GM18520 (cell line): ENCODE results near the gene CFAP221.

Source experiments
- ATAC-seq: cut with Tn5 transposase; IDR thresholded peaks from one replicate; pipeline ENCODE4 v1.9.1; 2021; ENCODE audit not compliant: unreplicated experiment

The CFAP221 gene

DNA sequence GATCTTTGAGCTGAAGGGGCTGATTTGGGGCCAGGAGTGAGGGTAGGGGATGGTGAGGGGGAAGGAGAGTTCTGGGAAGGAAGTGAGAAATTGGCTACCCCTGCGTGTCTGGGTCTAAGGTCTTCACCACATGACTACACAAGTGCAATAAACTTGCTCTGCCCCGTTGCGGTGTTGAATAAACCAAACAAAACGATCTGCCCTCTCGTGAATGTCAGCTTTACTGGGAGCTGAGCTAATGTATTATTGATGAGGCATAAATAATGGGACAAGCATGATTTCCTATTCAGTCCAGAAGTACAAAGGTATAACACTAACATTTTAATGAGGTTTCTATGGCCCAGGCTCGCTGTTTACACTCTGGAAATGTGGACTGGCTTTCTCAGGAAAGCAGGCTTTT, 8.0 kb upstream of the CFAP221 start:
- no peak for ATAC-seq

DNA sequence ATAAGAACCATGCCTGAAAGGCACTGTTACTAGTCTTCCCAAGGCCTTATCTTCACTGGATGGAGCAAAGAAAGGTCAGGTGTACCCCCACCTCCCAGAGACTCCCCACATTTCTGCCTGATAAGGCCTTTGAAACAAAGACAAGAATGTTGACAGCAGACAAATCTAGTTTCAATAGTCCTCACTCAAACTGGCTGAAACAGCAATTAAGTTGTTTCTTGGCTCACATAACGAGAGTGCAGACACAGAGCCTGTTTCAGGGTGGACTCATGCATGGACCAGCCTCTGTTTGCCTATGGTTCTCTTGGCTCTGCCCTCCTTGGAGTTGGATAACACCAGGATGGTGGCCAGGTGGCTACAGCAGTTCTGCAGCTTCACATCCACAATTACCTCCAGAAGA, 7.5 kb upstream of the CFAP221 start:
- no peak for ATAC-seq

DNA sequence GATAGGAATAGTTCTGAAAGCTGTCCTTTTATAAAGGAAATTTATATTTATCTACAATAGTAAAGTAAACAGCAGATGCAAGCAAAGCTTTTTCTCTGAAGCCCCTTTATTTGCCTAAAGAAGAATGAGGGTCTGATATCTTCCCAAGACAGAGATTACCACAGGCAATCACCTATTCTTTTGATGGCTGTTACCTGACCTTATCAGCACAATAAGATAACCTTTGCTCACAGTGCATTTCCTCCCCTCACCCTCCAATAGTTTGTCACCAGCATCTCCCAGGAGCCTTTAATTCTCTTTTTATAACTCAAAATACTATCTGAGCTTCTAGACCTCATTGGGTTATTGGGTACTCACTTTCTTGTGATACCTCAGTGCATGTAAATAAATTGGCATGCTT, 6.5 kb upstream of the CFAP221 start:
- ATAC-seq = no peak

DNA sequence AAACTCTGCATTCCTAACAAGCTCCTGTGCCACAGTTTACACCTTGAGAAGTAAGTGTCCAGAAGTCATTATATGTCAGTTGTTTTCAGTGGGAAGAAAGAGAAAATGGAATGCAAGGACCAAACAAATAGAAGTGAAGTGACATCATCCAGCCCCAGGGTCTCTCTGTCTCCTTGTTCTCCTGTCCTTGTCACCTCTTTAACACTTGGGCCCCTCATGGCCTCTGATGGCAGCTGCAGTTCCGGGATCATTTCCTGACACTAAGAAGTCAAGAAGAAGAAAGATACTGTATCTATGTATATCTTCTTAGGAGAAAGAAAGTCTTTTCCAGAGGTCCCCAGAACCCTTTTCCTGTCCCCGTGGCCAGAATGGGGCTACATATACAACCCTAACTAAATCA, 2.8 kb upstream of the CFAP221 start:
- ATAC-seq = no peak

DNA sequence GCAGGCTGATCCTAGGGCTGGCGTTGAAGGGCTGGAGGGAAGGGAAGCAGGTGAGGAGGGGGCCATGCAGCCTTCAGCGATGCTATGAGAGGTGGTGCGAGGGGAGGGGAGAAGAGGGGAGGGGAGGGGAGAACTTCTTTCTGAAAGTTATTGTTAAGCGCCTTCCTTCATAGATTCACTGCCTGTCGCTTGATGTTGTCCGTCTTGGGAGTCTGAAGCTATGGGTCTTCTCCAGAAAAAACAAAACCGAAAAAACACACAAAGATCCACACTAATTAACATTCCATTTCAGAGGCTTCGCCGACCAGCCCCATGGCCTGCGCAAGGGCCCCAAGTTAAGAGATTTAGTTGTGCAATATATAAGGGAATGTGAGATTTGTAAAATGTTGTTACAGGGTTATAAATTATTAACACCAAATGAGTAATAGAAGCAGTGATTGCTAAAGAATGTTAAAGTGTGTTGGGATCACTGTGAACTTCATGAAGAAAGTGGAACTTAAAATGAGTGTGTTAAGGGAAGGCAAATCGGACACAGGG, 758 bp downstream of the CFAP221 start:
- no peak for ATAC-seq

DNA sequence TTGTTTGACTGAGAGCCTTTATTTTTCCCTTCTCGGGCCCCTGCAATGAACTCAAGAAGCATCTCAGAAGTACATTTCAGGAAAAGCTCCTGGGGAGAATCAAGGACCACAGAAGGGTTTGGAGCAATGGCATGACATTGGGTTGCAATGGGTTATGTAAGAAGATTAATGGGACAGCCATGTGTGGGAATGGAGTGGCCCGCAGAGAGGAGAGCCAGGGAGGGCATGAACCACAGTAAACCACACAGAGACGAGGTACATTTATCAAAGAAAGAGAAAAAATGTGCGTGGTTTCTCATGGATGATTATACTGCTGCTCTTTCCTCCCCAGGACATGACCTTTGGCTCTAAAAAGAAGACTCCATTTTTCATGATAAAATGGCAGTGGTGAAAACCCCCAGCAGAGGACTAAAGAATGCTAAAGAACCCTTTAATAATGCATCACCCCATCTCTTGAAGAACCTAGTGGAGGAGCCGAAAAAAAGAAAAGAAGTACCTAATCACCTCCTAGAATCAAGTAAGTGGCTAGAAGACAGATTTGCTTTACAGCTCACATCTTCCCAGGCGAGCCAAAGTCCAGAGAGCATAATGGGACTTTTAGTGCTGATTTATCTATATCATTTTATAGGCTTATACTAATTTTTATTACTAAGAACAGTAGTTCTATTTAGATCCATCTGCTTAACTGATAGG, 1.7 kb downstream of the CFAP221 start:
- ATAC-seq = no peak

DNA sequence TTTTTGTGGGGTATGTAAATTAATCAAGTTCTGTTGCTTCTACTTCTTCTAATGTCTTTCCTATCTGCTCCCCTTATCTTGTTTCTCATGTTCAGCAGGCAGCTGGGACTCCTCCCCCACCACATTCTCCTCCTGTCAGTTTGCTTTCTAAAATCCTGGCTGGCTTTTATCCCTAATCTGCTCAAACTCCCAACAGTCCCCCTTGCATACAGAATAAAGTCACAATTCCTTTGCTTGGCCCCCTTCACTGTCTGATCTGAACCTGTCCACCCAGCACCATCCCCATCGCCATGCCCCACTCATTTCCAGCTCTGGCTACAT, 2.2 kb downstream of the CFAP221 start:
- no peak for ATAC-seq

DNA sequence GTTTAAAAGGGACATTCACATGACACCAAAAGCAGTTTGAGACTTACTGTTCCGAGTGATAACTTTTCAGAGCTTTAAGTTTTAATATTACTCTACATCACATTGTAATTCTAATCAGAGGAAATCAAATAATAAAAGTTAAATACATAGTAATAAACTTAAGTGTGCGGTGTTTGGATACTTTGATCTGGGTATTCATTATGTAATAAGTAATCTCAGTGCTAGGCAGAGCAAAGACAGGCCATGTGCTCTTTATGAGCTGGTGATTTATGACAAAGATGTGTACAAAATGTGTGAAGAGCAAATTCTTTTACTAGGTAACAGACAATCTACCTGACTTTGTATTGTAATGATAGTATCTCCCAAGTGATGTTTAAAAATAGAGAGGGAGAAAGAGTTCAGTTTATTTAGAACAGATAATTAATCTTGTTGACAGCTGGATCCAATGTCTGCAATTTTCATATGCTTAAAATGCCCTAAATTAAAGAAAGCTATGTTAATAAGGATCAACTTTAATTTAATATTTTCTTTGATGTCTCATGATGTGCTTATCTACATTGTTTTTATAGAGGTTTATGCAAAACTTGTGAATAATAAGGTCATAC, 4.4 kb downstream of the CFAP221 start:
- ATAC-seq = no peak

DNA sequence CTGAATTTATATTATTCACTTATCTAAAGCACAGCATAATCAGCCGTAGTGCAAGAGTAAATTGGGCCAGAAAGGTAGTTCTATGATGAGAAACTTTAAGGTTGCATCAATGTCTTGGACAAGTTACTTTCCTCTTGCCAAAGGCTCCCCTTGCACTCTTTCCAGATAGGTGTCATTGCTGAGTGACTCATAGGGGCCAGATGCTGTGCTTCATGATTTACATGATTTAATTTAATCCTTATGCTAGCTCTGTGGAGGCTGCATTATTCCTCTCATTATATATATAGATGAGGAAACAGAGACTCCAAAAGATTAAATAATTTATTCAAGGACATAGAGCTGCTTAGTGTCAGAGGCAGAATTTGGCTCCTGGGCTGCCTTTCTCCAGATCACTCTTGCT, 5.0 kb downstream of the CFAP221 start:
- no peak for ATAC-seq

DNA sequence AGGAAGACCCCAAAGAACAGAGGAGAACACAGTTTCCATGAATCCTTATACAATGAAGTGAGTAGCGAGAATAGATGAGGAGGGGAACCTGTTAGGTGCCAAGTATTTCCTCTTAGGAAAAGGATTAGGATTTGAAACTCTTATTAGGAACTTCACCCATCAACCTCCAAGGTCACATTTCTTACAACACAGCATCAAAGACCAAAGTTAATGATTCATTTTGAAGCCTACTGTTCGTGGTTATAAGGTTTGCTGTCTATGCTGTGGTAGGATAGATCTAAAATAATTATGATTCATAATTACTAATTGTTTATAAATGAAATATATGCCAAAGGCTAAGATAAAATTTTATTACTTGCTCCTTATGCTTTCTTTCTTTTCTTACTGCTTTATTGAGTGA, 6.1 kb downstream of the CFAP221 start:
- ATAC-seq = no peak

DNA sequence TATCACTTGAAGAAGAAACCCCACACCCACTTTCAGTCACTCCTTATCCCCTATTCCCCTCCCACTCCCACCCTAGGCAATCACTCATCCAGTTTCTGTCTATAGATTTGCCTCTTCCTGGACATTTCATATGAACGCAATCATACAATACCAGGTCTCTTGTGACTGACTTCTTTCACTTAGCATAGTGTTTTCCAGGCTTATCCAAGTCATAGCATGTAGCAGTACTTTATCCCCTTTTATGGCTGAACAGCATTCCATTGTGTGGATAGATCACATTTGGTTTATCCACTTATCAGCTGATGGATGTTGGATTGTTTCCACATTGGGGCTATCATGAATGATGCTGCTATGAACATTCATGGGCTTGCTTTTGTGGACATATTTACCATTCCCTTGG, 6.6 kb downstream of the CFAP221 start:
- no peak for ATAC-seq

DNA sequence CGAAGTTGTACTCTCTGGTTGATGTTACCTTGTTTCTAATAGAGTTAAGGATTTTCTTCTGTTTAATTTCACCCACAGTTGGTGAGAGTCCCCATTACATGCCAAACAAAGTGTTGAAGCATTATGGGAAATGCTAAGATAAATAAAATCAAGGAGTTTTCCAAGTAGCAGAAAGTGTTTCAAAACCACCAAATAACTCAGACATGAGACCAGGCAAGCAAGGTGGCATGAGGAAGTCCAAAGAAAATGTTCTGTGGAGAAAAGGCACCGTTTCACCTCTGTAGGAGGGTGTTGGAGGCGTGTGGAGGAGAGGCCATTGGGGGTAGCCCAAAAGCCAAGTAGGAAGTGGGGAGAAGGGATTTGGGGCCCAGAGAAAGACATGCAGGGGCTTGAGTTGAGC, 8.7 kb downstream of the CFAP221 start:
- ATAC-seq = no peak

DNA sequence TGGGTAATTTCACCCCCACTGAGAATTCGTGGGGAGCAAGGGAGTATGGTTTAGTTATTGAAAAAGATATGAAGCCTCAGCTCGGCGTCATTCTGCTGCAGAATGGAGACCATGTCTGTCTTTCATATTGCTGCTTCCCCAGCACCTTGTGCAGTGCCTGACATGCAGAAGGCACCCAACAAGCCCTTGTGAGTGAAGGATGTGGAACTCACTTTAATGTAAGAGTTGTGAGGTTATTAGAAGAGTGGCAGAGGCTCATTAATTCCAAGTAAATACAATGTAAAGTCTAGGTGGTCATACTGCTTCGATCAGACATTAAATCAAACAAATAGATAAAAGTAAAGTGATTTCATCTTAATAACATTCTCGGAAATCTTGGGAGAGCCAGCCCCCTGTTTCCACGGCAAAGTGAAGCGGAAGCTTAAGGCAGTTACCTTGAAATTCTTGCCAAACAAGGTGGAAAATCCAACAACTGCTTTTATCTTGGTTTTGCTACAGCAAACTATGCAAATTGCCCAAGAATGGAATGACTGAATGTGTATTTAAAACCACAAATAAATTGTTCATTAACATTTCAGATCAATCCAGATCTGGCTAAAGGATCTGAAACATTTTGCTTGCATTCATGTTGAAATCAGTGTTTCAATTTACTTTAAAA, 9.6 kb downstream of the CFAP221 start:
- ATAC-seq = no peak

DNA sequence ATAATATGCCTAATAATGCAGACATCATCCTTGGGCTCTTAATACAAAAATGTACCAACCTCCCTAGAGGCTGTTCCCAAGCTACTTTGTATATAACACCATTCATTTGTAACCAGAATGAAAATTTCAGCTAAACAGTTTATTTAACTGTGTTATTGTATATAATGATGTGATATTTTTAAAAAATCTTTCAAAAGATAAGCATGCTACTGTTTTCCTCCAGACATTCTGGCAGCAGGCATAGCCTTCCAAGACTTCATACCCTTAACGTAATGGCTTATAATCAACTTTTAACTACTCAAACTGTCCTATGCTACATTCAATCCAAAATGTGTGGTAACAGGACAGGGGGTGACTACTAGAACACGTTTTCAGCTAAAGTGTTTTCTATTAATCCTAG, 21.2 kb downstream of the CFAP221 start:
- no peak for ATAC-seq

DNA sequence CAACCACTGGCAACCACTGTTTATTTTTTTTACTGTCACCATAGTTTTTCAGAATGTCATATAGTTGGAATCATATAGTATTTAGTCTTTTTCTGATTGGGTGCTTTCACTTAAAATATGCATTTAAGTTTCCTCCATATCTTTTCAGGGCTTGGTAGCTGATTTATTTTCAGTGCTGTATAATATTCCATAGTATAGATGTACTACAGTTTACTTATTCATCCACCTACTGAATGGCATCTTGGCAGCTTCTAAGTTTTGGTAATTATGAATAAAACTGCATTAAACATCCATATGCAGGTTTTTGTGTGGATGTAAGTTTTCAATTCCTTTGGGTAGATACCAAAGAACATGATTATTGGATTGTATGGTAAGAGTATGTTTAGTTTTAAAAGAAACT, 23.0 kb downstream of the CFAP221 start:
- no peak for ATAC-seq

DNA sequence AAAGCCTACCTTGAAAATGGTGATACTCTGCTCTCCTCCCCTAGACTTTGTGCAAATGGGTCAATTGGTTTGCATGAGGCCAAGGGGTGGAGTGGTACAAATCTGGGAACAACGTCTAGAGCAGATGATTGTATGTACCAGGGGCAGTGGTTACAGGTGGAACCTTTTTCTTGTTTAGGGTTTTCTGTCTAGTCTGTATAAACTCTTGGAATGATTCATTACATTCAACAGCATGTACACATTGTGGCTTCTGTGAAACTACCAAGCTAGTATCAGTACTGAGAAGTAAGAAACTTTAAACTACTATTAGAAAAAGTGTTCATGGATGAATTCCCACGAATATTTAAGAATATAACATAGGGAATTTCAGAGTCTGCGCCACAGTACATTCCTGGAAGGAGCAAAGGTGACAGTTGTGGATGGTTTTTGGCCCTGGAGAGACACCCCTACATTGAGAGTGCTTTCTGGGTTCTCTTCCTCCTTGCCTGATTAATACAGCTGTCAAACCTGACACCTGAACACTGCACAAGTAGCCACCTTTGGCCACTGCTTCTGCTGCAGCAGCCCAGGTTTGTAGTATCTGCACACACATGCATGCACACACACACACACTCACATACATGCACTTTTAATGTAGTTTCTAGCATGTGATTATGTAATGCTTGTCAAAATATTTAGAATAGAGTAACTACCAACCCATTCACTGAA, 30.0 kb downstream of the CFAP221 start:
- ATAC-seq = peak; percentile 83

DNA sequence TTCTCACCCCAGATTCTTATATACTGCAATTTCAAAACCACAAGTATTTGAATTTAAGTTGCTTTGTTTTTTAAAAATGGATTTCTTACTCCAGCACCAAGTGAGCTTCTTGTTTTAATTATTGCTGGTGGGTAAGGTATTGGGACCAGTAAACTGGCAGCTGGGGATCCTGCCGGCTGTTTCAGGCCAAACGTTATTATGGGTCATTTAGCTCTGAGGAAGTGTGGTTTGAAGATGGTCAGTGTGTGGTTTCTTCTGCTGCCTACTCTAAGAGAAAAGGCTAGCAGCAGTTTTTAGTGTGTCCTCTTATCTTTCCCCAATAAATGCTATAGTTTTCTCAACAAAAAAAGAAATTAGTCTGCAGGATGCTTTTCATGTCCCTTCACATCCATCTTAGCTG, 30.6 kb downstream of the CFAP221 start:
- ATAC-seq = no peak

DNA sequence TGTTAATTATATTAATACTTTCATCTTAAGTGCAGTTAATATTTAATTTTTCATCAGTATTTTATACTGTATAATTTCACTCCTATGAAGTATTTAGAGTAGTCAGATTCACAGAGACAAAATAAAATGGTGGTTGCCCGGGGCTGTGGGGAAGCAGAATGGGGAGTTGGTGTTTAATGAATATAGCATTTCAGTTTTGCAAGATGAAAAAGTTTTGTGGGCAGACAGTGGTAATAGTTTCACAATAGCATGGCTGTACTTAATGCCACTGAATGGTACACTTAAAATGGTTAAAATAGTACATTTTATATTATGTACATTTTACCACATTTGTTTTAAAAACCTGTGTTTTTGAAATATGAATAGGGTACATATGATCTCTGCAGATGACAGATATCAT, 31.2 kb downstream of the CFAP221 start:
- no peak for ATAC-seq

DNA sequence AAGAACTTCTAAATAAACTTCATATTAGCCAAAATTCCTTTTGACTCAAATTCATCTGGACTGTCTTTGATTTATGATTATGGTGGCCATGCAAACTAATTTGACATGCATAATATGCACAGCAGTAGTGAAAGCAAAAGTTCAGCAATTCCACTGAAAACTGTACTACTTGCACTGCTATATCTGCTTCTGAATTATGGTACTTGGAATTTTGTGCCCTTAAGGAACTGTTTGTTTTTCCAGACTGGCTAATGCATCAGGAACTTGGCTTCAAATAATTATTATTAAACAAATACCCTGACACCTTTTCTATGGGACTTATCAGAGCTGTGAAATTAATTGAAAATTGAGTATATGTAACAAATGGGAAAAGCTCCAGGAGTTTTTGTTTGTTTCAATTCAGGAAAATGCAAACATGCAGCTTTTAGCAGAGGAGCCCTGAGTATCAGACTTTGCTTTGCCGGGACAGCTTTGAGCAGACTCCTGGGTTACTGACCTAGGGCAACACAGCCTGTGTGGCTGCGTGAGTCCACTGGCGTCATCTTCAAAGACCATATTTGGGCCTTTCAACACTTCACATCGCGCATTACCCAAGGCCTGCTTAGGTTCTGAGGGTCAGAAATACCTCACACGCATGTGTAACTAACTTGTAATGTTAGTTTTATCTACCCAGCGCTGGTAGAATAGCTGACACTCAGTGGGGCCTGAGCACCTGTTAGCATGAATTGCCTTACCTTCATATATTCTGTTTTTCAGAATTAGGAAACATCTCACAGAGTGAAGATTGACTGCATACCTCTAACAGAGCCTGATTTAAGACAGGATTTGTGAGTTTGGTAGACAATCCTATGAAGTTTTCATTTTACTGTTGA, 35.4 kb downstream of the CFAP221 start:
- no peak for ATAC-seq

DNA sequence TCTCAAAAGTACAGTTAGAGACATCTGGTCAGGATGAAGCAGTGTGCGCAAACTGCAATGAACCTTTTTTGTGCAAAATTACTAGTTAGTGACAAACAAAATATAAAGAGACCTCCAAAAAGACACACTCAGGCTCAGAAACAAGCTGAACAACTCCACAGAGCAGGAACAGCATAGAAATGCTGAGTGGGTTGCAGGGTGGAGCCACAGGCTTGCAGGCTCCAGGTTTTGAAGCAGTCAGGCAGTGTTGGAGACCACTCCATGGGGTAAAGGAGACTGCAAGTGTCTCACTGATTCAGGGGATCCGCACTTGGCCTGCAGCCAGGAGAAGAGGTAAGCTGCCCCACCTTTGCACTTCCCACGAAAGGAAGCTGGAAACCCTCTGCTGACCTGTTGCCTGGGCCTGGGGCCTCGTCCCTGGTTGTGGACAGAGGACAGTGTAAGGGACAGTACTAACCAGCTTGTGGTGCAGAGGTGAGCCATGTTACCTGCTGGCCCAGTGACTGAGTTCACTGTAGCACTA, 36.4 kb downstream of the CFAP221 start:
- ATAC-seq = no peak

DNA sequence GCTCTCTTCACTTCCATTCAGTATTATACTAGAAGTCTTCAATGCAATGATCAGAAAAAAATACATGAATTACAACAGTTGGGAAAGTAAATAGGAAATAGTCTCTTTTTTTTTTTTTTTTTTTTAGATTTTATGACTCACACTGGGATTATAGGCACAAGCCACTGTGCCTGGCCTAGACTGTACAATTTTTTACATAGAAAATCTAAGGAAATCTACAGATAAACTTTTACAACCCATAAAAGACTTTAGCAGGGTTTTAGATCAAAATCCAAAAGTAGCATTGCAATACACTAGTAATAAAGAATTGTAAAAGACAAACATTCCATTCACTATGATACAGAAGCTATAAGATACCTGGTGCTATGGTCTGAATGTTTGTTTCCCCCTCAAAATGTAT, 39.0 kb downstream of the CFAP221 start:
- no peak for ATAC-seq
